A673 (cell line): ENCODE results near the gene ETV6. TPM values are rescaled to one million over a fixed set of nuclear protein-coding genes. Genes with fewer than 3 reads are reported as not detected.

Experiments
- BruUV-seq: library from RNA; stranded (reverse); fragments of 400-500 nt; replicated peaks from 2 replicates; lab custom pipeline; 2021; lab: Mats Ljungman, UMichigan
- CTCF ChIA-PET: fragments of 300-600 bp; sonication (Branson Sonifier 250); formaldehyde crosslinking; loops from one replicate; lab custom pipeline; 2022; ENCODE audit warnings: antibody characterized with exemption; lab: Charles Lee
- POLR2A ChIA-PET: fragments of 300-600 bp; sonication (Branson Sonifier 250); formaldehyde crosslinking; loops from one replicate; lab custom pipeline; 2022; ENCODE audit warnings: antibody characterized with exemption; ENCODE audit not compliant: low non-redundant PET; lab: Charles Lee
- DNase-seq: peaks from one replicate; pipeline ENCODE4 v3.0.0-alpha.2; 2015; ENCODE audit warnings: low spot score
- H3K27ac ChIP-seq: fragments of 200-600 bp; sonication (generic); 2 replicates; pipeline ENCODE4 v1.5.1; 2016; ENCODE audit warnings: mixed run types, low read depth, mild to moderate bottlenecking, mixed read lengths, antibody characterized with exemption, low read length; ENCODE audit not compliant: poor library complexity, severe bottlenecking
- H3K27me3 ChIP-seq: fragments of 200-600 bp; sonication (generic); replicated peaks from 2 replicates; pipeline ENCODE4 v1.6.1; 2017; ENCODE audit warnings: mixed run types, low read depth, mild to moderate bottlenecking, mixed read lengths, antibody characterized with exemption, low read length; ENCODE audit not compliant: insufficient read depth, poor library complexity
- H3K36me3 ChIP-seq: fragments of 200-600 bp; sonication (generic); 2 replicates; pipeline ENCODE4 v1.6.1; 2016; ENCODE audit warnings: mixed run types, mild to moderate bottlenecking, mixed read lengths, antibody characterized with exemption, low read length; ENCODE audit not compliant: insufficient read depth, poor library complexity, severe bottlenecking
- H3K4me1 ChIP-seq: fragments of 200-600 bp; sonication (generic); 2 replicates; pipeline ENCODE4 v1.6.1; 2017; ENCODE audit warnings: mixed run types, mild to moderate bottlenecking, mixed read lengths, antibody characterized with exemption, low read length; ENCODE audit not compliant: insufficient read depth, poor library complexity, severe bottlenecking
- H3K4me3 ChIP-seq: fragments of 200-600 bp; sonication (generic); 2 replicates; pipeline ENCODE4 v1.5.1; 2016; ENCODE audit warnings: low read depth, mixed run types, mild to moderate bottlenecking, mixed read lengths, low read length; ENCODE audit not compliant: poor library complexity, severe bottlenecking
- H3K9me3 ChIP-seq: fragments of 200-600 bp; sonication (generic); 2 replicates; pipeline ENCODE4 v1.6.1; 2016; ENCODE audit warnings: mixed run types, low read depth, mild to moderate bottlenecking, mixed read lengths, antibody characterized with exemption, low read length; ENCODE audit not compliant: poor library complexity, severe bottlenecking
- CTCF ChIP-seq: fragments of 300-800, 200-600 bp; sonication (generic); conservative IDR thresholded peaks from 2 replicates; pipeline ENCODE4 v1.5.1; 2017; ENCODE audit warnings: low read depth, mild to moderate bottlenecking, antibody characterized with exemption, low read length, moderate library complexity, mixed read lengths
- EZH2 ChIP-seq: fragments of 200-600 bp; sonication (generic); IDR thresholded peaks from 2 replicates; pipeline ENCODE4 v1.6.1; 2017; ENCODE audit warnings: borderline replicate concordance, low read depth, mild to moderate bottlenecking, mixed read lengths, antibody characterized with exemption, low read length; ENCODE audit not compliant: poor library complexity, severe bottlenecking
- intact Hi-C: fragments of 100-400 bp; cut with micrococcal nuclease; formaldehyde crosslinking; loops from one replicate; pipeline ENCODE4 v1.10.0; 2022; ENCODE audit not compliant: unreplicated experiment
- total RNA-seq: library from RNA; stranded (reverse); gene quantifications from 2 replicates; pipeline ENCODE4 v1.2.3, GENCODE V29; 2021

Gene ETV6
- total RNA-seq, 1 experiment from 2014 or later = 32.4 TPM

- no peak overlapping the region for H3K27ac ChIP-seq
- H3K4me3 ChIP-seq = no peak overlapping the region
- H3K36me3 ChIP-seq = no peaks in the 10 kb centered on the region
- peaks cover 12% of the 10 kb centered on the region for H3K4me1 ChIP-seq
- H3K27me3 ChIP-seq = no peaks in the 10 kb centered on the region
- ChIA-PET POLR2A (no interaction called here), CTCF (no interaction called here)
- intact Hi-C loops = loop anchor here (10.0 kb wide), 1 partner anchor 637 kb away; no protein-coding TSS in a partner anchor
- BruUV-seq = no TSS peak
- DNase-seq = no peak
- H3K9me3 ChIP-seq = no peaks in the 10 kb centered on the region
- TF ChIP-seq CTCF (no peak), EZH2 (no peak)
These were observed 42.0 kb upstream of the ETV6 start for GRCh38 chr12:11607313-11608081.

- TF ChIP-seq EZH2 (no peak), CTCF (no peak)
- BruUV-seq = no TSS peak
- intact Hi-C loops = loop anchor here (10.0 kb wide), 1 partner anchor 636 kb away; no protein-coding TSS in a partner anchor
These were observed 40.4 kb upstream of the ETV6 start for GRCh38 chr12:11609045-11609444.

GRCh38 chr12:11615481-11615880 is 34.0 kb upstream of the ETV6 start:
- DNase-seq = peak; percentile 51
- Histone ChIP-seq H3K27me3 (no peaks in the 10 kb centered on the region), H3K9me3 (no peaks in the 10 kb centered on the region), H3K4me1 (no peaks in the 10 kb centered on the region), H3K4me3 (no peak overlapping the region), H3K36me3 (no peaks in the 10 kb centered on the region), H3K27ac (no peak overlapping the region)
- TF ChIP-seq EZH2 (no peak), CTCF (no peak)
- CTCF ChIA-PET = no interaction called here
- no TSS peak for BruUV-seq
- intact Hi-C loops = no loop called here
- POLR2A ChIA-PET = no interaction called here

More at GRCh38 chr12:11609045-11609444, 40.4 kb upstream of the ETV6 start:
- Histone ChIP-seq H3K4me1 (peaks cover 10% of the 10 kb centered on the region), H3K27me3 (no peaks in the 10 kb centered on the region), H3K4me3 (no peak overlapping the region), H3K27ac (no peak overlapping the region), H3K36me3 (no peaks in the 10 kb centered on the region), H3K9me3 (no peaks in the 10 kb centered on the region)
- CTCF ChIA-PET = no interaction called here
- POLR2A ChIA-PET = no interaction called here
- DNase-seq = no peak
